ENCODE measurements around the gene GPR132. TPM values are rescaled to one million over a fixed set of nuclear protein-coding genes. Genes with fewer than 3 reads are reported as not detected.
"Not testable (repeated sequence)": the region's sequence is repeated elsewhere in the genome, so short reads cannot be mapped to it uniquely, and the experiment has no call there.

Gene GPR132
- total and polyA plus RNA-seq, 2 donors from 2014 or later, result 0.17 to 4.2 TPM

DNA sequence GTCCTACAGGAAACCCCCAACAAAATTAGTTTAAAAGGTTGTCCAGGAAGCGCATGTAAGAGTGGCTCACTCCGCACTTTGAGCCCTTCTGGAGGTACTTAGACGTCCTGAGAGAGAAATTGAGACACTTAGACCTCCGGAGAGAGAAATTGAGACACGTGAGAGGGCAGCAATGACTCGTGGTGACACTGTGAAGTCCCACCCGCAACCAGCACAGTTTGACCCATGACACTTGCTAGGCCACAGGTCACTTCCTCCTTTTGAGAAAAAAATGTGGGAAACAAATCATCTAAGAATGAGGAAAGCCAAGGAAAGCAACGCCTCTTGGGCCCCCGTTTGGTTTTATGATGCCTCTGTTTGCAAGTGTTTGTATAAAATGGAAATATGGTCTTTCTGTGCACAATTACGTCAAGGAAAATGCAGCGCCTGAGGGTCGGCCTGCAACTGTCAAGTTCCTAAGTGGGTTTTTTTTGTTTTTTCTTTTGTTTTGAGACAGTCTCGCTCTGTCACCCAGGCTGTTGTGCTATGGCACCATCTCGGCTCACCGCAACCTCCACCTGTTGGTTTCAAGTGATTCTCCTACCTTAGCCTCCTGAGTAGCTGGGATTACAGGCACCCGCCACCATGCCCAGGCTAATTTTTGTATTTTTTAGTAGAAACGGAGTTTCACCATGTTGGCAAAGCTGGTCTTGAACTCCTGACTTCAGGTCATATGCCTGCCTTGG lies 30.8 kb downstream of the GPR132 start:
- Histone ChIP-seq H3K4me3 (ENCODE audit: low read length in 3 of 3) (peak overlapping the region in 2 of 3 donors; percentile 61 to 71), H3K36me3 (ENCODE audit: control insufficient read depth in 2 of 3, insufficient read depth in 3 of 3, low read length in 3 of 3) (no peaks in the 10 kb centered on the region), H3K27me3 (ENCODE audit: control insufficient read depth, insufficient read depth, low read length) (peaks cover 21% of the 10 kb centered on the region), H3K9me3 (ENCODE audit: control insufficient read depth in 2 of 3, insufficient read depth in 1 of 3, low read length in 3 of 3) (no peaks in the 10 kb centered on the region), H3K9ac (ENCODE audit: low read length in 3 of 3) (peak overlapping the region in 1 of 3 donors; percentile 82), H3K4me1 (ENCODE audit: control insufficient read depth in 2 of 3, insufficient read depth in 2 of 3, low read depth in 1 of 3, low read length in 3 of 3) (no peaks in the 10 kb centered on the region), H3K27ac (ENCODE audit: low read depth in 2 of 2, low read length in 2 of 2) (peak overlapping the region; percentile 89 to 90)
- intact Hi-C loops (cut with DNase I), result no loop called here
- FAIRE-seq (no peak), DNase-seq (peak in 1 of 5 donors; percentile 43)
- TF ChIP-seq, protein P1, sequence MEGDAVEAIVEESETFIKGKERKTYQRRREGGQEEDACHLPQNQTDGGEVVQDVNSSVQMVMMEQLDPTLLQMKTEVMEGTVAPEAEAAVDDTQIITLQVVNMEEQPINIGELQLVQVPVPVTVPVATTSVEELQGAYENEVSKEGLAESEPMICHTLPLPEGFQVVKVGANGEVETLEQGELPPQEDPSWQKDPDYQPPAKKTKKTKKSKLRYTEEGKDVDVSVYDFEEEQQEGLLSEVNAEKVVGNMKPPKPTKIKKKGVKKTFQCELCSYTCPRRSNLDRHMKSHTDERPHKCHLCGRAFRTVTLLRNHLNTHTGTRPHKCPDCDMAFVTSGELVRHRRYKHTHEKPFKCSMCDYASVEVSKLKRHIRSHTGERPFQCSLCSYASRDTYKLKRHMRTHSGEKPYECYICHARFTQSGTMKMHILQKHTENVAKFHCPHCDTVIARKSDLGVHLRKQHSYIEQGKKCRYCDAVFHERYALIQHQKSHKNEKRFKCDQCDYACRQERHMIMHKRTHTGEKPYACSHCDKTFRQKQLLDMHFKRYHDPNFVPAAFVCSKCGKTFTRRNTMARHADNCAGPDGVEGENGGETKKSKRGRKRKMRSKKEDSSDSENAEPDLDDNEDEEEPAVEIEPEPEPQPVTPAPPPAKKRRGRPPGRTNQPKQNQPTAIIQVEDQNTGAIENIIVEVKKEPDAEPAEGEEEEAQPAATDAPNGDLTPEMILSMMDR (IDR thresholded peaks at IDR 0.05; ENCODE audit: borderline replicate concordance, extremely low read depth, insufficient read depth), result no peak

DNA sequence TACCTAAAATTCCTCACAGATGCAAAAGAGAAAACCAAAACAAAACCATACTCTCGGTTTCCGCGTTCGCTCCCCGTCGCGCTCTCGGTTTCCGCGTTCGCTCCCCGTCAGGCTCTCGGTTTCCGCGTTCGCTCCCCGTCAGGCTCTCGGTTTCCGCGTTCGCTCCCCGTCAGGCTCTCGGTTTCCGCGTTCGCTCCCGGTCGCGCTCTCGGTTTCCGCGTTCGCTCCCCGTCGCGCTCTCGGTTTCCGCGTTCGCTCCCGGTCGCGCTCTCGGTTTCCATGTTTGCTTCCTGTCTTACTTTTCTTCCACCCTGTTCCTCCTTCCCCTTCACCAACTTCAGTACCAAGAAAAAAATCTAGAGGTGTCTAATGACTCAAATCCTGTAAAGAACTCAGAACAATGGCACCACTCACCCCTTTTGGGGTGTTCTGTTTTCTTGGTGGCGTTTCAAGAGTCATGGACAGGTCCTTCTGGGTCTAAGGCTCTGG lies 31.8 kb downstream of the GPR132 start:
- intact Hi-C loops (cut with DNase I); H3K9me3 ChIP-seq (ENCODE audit: control insufficient read depth in 2 of 3, insufficient read depth in 1 of 3, low read length in 3 of 3); DNase-seq; H3K4me1 ChIP-seq (ENCODE audit: control insufficient read depth in 2 of 3, insufficient read depth in 2 of 3, low read depth in 1 of 3, low read length in 3 of 3); H3K36me3 ChIP-seq (ENCODE audit: control insufficient read depth in 2 of 3, insufficient read depth in 3 of 3, low read length in 3 of 3); FAIRE-seq: not testable (repeated sequence)
- peak overlapping the region in 2 of 3 donors; percentile 76 to 82 for H3K9ac ChIP-seq (ENCODE audit: low read length in 3 of 3)
- peak overlapping the region in 2 of 3 donors; percentile 61 to 71 for H3K4me3 ChIP-seq (ENCODE audit: low read length in 3 of 3)
- H3K27ac ChIP-seq (ENCODE audit: low read depth in 2 of 2, low read length in 2 of 2), result peak overlapping the region; percentile 89 to 90
- H3K27me3 ChIP-seq (ENCODE audit: control insufficient read depth, insufficient read depth, low read length), result peaks cover 21% of the 10 kb centered on the region

DNA sequence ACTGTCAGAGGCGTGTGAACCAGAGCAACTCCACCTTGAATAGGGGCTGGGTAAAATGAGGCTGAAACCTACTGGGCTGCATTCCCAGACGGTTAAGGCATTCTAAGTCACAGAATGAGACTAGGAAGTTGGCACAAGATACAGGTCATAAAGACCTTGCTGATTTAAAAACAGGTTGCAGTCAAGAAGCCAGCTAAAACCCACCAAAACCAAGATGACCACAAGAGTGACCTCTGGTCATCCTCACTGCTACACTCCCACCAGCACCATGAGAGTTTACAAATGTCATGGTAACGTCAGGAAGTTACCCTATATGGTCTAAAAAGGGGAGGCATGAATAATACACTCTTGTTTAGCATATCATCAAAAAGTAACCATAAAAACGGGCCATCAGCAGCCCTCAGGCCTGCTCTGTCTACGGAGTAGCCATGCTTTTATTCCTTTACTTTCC lies 32.8 kb downstream of the GPR132 start:
- FAIRE-seq, result not testable (repeated sequence)

DNA sequence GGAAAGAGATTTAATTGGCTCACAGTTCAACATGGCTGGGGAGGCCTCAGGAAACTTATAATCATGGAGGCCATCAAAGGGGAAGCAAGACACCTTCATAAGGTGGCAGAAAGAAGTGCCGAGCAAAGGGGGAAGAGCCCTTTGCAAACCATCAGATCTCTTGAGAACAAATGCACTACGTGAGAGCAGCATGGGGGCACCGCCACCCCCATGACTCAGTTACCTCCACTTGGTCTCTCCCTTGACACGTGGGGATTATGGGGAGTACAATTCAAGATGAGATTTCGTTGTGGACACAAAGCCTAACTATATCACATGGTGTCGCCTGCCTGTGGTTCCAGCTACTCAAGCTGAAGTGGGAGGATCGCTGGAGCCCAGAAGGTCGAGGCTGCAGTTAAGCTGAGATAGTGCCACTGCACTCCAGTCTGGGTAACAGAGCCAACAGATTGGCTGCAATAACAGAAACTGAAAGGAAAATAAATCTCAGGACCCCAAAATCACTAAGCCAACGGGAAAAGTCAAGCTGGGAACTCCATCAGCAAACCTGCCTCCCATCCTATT lies 34.3 kb downstream of the GPR132 start:
- Histone ChIP-seq H3K4me3 (ENCODE audit: low read length in 3 of 3) (no peak overlapping the region), H3K4me1 (ENCODE audit: control insufficient read depth in 2 of 3, insufficient read depth in 2 of 3, low read depth in 1 of 3, low read length in 3 of 3) (no peaks in the 10 kb centered on the region), H3K9me3 (ENCODE audit: control insufficient read depth in 2 of 3, insufficient read depth in 1 of 3, low read length in 3 of 3) (no peaks in the 10 kb centered on the region), H3K9ac (ENCODE audit: low read length in 3 of 3) (no peak overlapping the region), H3K27me3 (ENCODE audit: control insufficient read depth, insufficient read depth, low read length) (peaks cover 21% of the 10 kb centered on the region), H3K27ac (ENCODE audit: low read depth in 2 of 2, low read length in 2 of 2) (no peak overlapping the region), H3K36me3 (ENCODE audit: control insufficient read depth in 2 of 3, insufficient read depth in 3 of 3, low read length in 3 of 3) (no peaks in the 10 kb centered on the region)
- intact Hi-C loops (cut with DNase I), result no loop called here
- TF ChIP-seq, protein P1 (IDR thresholded peaks at IDR 0.05; ENCODE audit: borderline replicate concordance, extremely low read depth, insufficient read depth), result no peak
- DNase-seq, result no peak
- no peak for FAIRE-seq

More for the DNA sequence above, 32.8 kb downstream of the GPR132 start:
- H3K36me3 ChIP-seq (ENCODE audit: control insufficient read depth in 2 of 3, insufficient read depth in 3 of 3, low read length in 3 of 3); intact Hi-C loops (cut with DNase I); H3K9me3 ChIP-seq (ENCODE audit: control insufficient read depth in 2 of 3, insufficient read depth in 1 of 3, low read length in 3 of 3); DNase-seq; H3K4me1 ChIP-seq (ENCODE audit: control insufficient read depth in 2 of 3, insufficient read depth in 2 of 3, low read depth in 1 of 3, low read length in 3 of 3): not testable (repeated sequence)
- H3K27me3 ChIP-seq (ENCODE audit: control insufficient read depth, insufficient read depth, low read length), result peaks cover 21% of the 10 kb centered on the region
- peak overlapping the region in 2 of 3 donors; percentile 61 to 71 for H3K4me3 ChIP-seq (ENCODE audit: low read length in 3 of 3)
- peak overlapping the region in 2 of 3 donors; percentile 76 to 82 for H3K9ac ChIP-seq (ENCODE audit: low read length in 3 of 3)
- peak overlapping the region; percentile 89 to 90 for H3K27ac ChIP-seq (ENCODE audit: low read depth in 2 of 2, low read length in 2 of 2)
